ENCODE data around the gene SH3BP4.

The SH3BP4 gene

GRCh38 chr2:234980451-234981187, 28.8 kb downstream of the SH3BP4 start:
- TF ChIP-seq, protein P1, sequence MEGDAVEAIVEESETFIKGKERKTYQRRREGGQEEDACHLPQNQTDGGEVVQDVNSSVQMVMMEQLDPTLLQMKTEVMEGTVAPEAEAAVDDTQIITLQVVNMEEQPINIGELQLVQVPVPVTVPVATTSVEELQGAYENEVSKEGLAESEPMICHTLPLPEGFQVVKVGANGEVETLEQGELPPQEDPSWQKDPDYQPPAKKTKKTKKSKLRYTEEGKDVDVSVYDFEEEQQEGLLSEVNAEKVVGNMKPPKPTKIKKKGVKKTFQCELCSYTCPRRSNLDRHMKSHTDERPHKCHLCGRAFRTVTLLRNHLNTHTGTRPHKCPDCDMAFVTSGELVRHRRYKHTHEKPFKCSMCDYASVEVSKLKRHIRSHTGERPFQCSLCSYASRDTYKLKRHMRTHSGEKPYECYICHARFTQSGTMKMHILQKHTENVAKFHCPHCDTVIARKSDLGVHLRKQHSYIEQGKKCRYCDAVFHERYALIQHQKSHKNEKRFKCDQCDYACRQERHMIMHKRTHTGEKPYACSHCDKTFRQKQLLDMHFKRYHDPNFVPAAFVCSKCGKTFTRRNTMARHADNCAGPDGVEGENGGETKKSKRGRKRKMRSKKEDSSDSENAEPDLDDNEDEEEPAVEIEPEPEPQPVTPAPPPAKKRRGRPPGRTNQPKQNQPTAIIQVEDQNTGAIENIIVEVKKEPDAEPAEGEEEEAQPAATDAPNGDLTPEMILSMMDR (IDR thresholded peaks at IDR 0.05; ENCODE audit: control insufficient read depth, insufficient read depth, low read depth, low read length, missing control alignments), result no peak
- H3K4me3 ChIP-seq (ENCODE audit: control insufficient read depth, low read depth, low read length), result no peak overlapping the region
- no peak for DNase-seq (ENCODE audit: low read depth)

DNA sequence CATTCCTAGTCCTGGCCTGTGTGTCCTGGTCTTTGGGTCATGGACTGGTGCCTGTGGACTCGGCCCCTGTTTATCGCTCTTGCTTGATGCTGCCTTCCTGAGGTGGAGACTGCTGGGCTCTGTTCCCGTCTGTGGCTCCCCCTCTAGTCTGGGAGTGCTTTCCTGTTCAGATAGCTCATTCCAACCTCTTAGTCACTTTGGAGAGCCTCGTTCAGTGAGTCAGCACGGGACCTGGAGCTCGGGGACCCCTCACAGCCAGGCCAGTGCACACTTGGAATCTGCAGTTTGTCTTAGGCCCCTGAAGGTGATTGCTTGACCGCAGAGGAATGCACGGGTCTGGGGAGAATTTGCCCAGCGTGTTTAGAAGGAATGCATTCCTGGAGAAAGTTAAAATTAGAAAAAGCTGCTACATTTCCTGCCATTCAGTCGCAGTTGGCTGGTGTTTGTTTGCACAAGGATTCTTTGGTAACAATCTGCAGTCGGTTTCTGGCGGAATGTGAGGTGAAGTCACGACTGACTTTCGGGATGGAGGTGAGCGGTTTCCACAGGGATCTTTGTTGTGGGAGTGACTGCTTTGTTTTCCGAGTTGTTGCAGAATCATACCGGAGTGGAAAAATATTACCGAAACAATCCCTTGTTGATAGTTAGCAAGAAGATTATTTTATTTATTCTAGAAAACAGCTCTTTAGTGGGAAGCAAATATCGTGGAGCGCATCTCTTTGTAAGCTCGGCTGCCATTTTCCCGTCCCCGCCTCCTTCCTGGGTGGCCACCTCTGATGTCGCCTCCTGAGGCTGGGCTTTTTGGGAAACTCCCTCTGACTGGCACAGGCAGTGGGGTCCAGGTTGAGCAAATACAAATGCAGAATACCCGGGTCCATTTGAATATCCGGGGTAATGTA, 29.6 kb downstream of the SH3BP4 start:
- TF ChIP-seq, protein P1 (IDR thresholded peaks at IDR 0.05; ENCODE audit: control insufficient read depth, insufficient read depth, low read depth, low read length, missing control alignments), result peak; percentile 29
- peak; percentile 98 for DNase-seq (ENCODE audit: low read depth)
- H3K4me3 ChIP-seq (ENCODE audit: control insufficient read depth, low read depth, low read length), result no peak overlapping the region

DNA sequence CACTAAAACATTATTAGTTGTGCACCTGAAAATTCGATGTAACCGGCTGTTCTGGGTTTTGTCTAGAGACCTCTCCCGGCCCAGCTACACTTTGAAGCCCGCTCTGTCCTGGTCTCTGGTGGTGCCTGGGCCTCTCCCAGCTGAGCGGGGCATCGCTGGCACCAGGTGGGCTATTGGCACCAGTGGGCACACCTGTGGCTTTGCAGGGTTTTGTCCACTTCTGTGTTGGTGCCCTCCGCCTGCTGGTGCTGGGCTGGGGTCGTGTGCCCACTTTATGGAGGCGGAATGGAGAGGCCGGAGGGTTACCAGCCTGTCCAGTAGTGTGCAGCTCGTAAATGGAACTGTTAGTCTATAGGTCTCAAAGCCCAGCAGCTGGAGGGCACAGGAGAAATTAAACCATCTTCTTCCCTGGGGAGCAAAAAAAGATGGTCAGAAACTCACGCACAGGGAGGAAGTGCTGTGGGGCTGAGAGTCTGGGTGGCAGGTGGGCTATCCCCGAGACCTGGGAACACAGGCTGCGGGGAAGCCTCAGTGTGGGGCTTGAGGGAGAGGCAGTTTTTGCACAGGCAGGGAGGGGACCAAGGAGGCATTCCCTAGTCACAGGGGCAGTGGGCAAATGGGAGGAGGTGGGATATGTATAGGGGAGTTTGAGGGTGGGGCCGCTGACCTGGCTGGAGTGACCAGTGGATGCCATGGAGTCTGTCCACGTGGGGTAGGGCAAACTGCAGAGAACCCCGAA, 30.4 kb downstream of the SH3BP4 start:
- DNase-seq (ENCODE audit: low read depth), result no peak
- TF ChIP-seq, protein P1 (IDR thresholded peaks at IDR 0.05; ENCODE audit: control insufficient read depth, insufficient read depth, low read depth, low read length, missing control alignments), result no peak
- no peak overlapping the region for H3K4me3 ChIP-seq (ENCODE audit: control insufficient read depth, low read depth, low read length)

GRCh38 chr2:234983011-234983726, 31.4 kb downstream of the SH3BP4 start:
- DNase-seq (ENCODE audit: low read depth), result no peak
- no peak overlapping the region for H3K4me3 ChIP-seq (ENCODE audit: control insufficient read depth, low read depth, low read length)
- TF ChIP-seq, protein P1 (IDR thresholded peaks at IDR 0.05; ENCODE audit: control insufficient read depth, insufficient read depth, low read depth, low read length, missing control alignments), result no peak

GRCh38 chr2:234985608-234986245, 33.9 kb downstream of the SH3BP4 start:
- no peak for DNase-seq (ENCODE audit: low read depth)
- TF ChIP-seq, protein P1 (IDR thresholded peaks at IDR 0.05; ENCODE audit: control insufficient read depth, insufficient read depth, low read depth, low read length, missing control alignments), result no peak
- H3K4me3 ChIP-seq (ENCODE audit: control insufficient read depth, low read depth, low read length), result no peak overlapping the region

Data from AG09309 (cell line).